Measurements from ENCODE around the gene CCDC180.

DNA sequence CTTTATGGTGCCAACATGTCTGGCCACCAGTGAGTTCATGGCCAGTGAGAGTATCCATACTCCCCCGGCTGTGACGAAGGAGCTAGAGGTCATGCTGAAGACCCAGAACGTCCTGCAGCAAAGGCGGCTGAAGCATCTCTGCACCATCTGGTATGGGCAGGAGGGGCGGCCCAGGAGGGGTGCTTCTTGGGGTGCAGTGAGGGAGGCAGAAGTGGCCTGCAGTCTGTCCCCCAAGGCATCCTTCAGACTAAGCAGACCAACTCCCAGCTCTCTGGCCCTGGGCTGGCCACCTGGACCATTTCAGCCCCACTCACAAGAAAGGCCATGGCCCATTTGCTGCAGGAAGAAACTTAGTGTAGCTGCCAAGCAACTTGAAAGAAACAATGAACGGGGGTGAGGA lies 11.0 kb downstream of the CCDC180 start:
- TF ChIP-seq, protein P1, sequence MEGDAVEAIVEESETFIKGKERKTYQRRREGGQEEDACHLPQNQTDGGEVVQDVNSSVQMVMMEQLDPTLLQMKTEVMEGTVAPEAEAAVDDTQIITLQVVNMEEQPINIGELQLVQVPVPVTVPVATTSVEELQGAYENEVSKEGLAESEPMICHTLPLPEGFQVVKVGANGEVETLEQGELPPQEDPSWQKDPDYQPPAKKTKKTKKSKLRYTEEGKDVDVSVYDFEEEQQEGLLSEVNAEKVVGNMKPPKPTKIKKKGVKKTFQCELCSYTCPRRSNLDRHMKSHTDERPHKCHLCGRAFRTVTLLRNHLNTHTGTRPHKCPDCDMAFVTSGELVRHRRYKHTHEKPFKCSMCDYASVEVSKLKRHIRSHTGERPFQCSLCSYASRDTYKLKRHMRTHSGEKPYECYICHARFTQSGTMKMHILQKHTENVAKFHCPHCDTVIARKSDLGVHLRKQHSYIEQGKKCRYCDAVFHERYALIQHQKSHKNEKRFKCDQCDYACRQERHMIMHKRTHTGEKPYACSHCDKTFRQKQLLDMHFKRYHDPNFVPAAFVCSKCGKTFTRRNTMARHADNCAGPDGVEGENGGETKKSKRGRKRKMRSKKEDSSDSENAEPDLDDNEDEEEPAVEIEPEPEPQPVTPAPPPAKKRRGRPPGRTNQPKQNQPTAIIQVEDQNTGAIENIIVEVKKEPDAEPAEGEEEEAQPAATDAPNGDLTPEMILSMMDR (IDR thresholded peaks at IDR 0.05; ENCODE audit: low read length) = no peak
- TF ChIP-seq EZH2 (IDR thresholded peaks at IDR 0.05; ENCODE audit: borderline replicate concordance, low read length) = no peak

All from OCI-LY1 (cell line).